Measurements from ENCODE around the gene FBXO8. TPM values are rescaled to one million over a fixed set of nuclear protein-coding genes. Genes with fewer than 3 reads are reported as not detected.

FBXO8 gene
- total RNA-seq (10 to 100 TPM; 17.9 to 19.4 TPM), total RNA-seq (6.7 to 33.7 (median 22.1) reads per million in 172 experiments)
- 16.5 TPM for polyA plus RNA-seq (2013, experiment 1 of 2)
- 17.3 TPM for polyA plus RNA-seq (2013, experiment 2 of 2)

GRCh38 chr4:174283507-174284471, at the start of gene FBXO8, which contains the start of gene CEP44:
Gene FBXO8, minus strand, starts transcription at chr4:174283667. Its CDS starts 20,575 bp downstream, at chr4:174263092.
Gene CEP44, plus strand, starts transcription at chr4:174283911. Its CDS starts 15,211 bp downstream, at chr4:174299122.
- Mint-ChIP-seq H3K36me3 (ENCODE audit: low read depth) (peaks cover 34% of the 10 kb centered on the region), H3K9me3 (no peaks in the 10 kb centered on the region), H3K4me3 (peak within 1 kb of the TSS; percentile 95), H3K27me3 (no peaks in the 10 kb centered on the region), H3K27ac (peak within 1 kb of the TSS; percentile 99), H3K4me1 (ENCODE audit: low read depth) (peaks cover 90% of the 10 kb centered on the region)
- H3K27ac ChIP-seq (ENCODE audit: low read depth in 1 of 2, low read length in 2 of 2), result peak within 1 kb of the TSS; percentile 95 to 99
- H3K4me3 ChIP-seq (ENCODE audit: low read length), result peak within 1 kb of the TSS; percentile 91
- peaks cover 11% of the 10 kb centered on the region for H3K4me1 ChIP-seq (ENCODE audit: insufficient read depth, low read length)
- H3K36me3 ChIP-seq (ENCODE audit: insufficient read depth, low read length), result peaks cover 7% of the 10 kb centered on the region
- POLR2A ChIA-PET, result interaction anchor here (1.0 to 2.3 kb wide), 15 partner anchors 14 to 1912 kb away, joined by 3 to 12 read pairs (median 4); partner anchors contain the start of genes HMGB2, HPGD, SAP30 and SPATA4
- H3K27me3 ChIP-seq (ENCODE audit: control insufficient read depth in 1 of 2, insufficient read depth in 2 of 2, low read length in 2 of 2), result no peaks in the 10 kb centered on the region
- peak; percentile 46 to 88 (median 60) for DNase-seq
- no peaks in the 10 kb centered on the region for H3K9me3 ChIP-seq (ENCODE audit: control insufficient read depth in 1 of 2, insufficient read depth in 1 of 2, low read length in 2 of 2)
- no peak for TF ChIP-seq CTCF (IDR thresholded peaks at IDR 0.05)
- intact Hi-C loops (cut with DNase I, micrococcal nuclease), result loop anchor here (2.0 to 10.0 kb wide), 6 partner anchors 61 to 1914 kb away; partner anchors contain the start of genes HMGB2 (in 2 of the 2), SPATA4 (in 2 of the 2), GALNT7 (in 1 of the 2) and SAP30 (in 1 of the 2)
- ATAC-seq (ENCODE audit: poor library complexity), result peak; percentile 64
- CTCF ChIA-PET, result interaction anchor here (1.2 kb wide), 1 partner anchor 35 kb away, joined by 3 read pairs; no protein-coding TSS in a partner anchor

GRCh38 chr4:174332741-174333493, 49.5 kb upstream of the FBXO8 start:
- ChIA-PET POLR2A (no interaction called here), CTCF (no interaction called here)
- intact Hi-C loops (cut with DNase I, micrococcal nuclease), result no loop called here
- no peaks in the 10 kb centered on the region for H3K36me3 ChIP-seq (ENCODE audit: insufficient read depth, low read length)
- no peaks in the 10 kb centered on the region for H3K27me3 ChIP-seq (ENCODE audit: control insufficient read depth in 1 of 2, insufficient read depth in 2 of 2, low read length in 2 of 2)
- Mint-ChIP-seq H3K27me3 (no peaks in the 10 kb centered on the region), H3K4me3 (no peak overlapping the region), H3K36me3 (ENCODE audit: low read depth) (no peaks in the 10 kb centered on the region), H3K9me3 (no peaks in the 10 kb centered on the region), H3K27ac (no peak overlapping the region), H3K4me1 (ENCODE audit: low read depth) (no peaks in the 10 kb centered on the region)
- no peak for DNase-seq
- no peak overlapping the region for H3K27ac ChIP-seq (ENCODE audit: low read depth in 1 of 2, low read length in 2 of 2)
- no peak overlapping the region for H3K4me3 ChIP-seq (ENCODE audit: low read length)
- no peak for ATAC-seq (ENCODE audit: poor library complexity)
- H3K4me1 ChIP-seq (ENCODE audit: insufficient read depth, low read length), result no peaks in the 10 kb centered on the region
- no peak for TF ChIP-seq CTCF (IDR thresholded peaks at IDR 0.05)
- no peaks in the 10 kb centered on the region for H3K9me3 ChIP-seq (ENCODE audit: control insufficient read depth in 1 of 2, insufficient read depth in 1 of 2, low read length in 2 of 2)

- no peaks in the 10 kb centered on the region for H3K4me1 Mint-ChIP-seq (ENCODE audit: low read depth)
- Histone ChIP-seq H3K4me1 (ENCODE audit: insufficient read depth, low read length) (no peaks in the 10 kb centered on the region), H3K27ac (ENCODE audit: low read depth in 1 of 2, low read length in 2 of 2) (no peak overlapping the region), H3K4me3 (ENCODE audit: low read length) (no peak overlapping the region), H3K27me3 (ENCODE audit: control insufficient read depth in 1 of 2, insufficient read depth in 2 of 2, low read length in 2 of 2) (no peaks in the 10 kb centered on the region), H3K36me3 (ENCODE audit: insufficient read depth, low read length) (no peaks in the 10 kb centered on the region), H3K9me3 (ENCODE audit: control insufficient read depth in 1 of 2, insufficient read depth in 1 of 2, low read length in 2 of 2) (no peaks in the 10 kb centered on the region)
- no peaks in the 10 kb centered on the region for H3K27me3 Mint-ChIP-seq
- ChIA-PET CTCF (no interaction called here), POLR2A (no interaction called here)
- H3K4me3 Mint-ChIP-seq, result no peak overlapping the region
- TF ChIP-seq CTCF (IDR thresholded peaks at IDR 0.05), result no peak
- ATAC-seq (ENCODE audit: poor library complexity) (no peak), DNase-seq (no peak)
- H3K9me3 Mint-ChIP-seq, result no peaks in the 10 kb centered on the region
- intact Hi-C loops (cut with DNase I, micrococcal nuclease), result no loop called here
- no peak overlapping the region for H3K27ac Mint-ChIP-seq
- no peaks in the 10 kb centered on the region for H3K36me3 Mint-ChIP-seq (ENCODE audit: low read depth)
Measured at GRCh38 chr4:174324725-174325124, 41.3 kb upstream of the FBXO8 start.

All from CD4-positive, alpha-beta T cell (primary cell).